ENCODE results near the gene SLA2.

DNA sequence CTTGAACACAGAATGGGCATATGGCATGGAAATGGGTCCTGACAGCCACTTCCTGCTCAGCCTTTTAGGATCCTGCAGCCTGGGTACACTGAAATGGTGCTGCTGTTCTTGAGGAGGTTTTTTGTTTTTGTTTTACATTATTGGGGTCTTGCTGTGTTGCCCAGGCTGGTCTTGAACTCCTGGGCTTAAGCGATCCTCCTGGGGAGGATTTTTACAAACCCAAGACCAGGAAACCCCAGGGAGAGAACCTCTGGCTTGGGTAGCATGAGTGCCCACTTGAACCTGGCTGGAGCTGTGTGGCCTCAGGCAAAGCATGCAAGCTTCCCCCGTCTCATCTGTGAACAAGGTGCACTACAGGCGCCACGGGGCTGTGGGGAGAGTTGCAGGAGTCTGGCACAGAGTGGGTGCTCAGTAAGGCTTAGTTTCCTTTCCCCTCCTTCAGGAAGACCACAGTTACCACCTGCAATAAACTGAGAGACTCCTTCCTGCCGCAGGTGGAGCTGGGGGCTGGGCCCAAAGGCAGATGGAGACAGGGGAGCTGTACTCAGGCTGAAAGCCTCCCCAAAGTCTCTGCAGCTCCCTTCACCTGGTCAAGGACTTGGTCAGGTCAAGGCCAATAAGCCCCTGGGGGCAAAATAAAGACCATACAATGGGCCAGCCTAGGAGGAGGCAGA is 1.8 kb downstream of the SLA2 start:
- TF ChIP-seq, protein P1, sequence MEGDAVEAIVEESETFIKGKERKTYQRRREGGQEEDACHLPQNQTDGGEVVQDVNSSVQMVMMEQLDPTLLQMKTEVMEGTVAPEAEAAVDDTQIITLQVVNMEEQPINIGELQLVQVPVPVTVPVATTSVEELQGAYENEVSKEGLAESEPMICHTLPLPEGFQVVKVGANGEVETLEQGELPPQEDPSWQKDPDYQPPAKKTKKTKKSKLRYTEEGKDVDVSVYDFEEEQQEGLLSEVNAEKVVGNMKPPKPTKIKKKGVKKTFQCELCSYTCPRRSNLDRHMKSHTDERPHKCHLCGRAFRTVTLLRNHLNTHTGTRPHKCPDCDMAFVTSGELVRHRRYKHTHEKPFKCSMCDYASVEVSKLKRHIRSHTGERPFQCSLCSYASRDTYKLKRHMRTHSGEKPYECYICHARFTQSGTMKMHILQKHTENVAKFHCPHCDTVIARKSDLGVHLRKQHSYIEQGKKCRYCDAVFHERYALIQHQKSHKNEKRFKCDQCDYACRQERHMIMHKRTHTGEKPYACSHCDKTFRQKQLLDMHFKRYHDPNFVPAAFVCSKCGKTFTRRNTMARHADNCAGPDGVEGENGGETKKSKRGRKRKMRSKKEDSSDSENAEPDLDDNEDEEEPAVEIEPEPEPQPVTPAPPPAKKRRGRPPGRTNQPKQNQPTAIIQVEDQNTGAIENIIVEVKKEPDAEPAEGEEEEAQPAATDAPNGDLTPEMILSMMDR (IDR thresholded peaks at IDR 0.05; ENCODE audit: insufficient read depth, low read length, poor library complexity, severe bottlenecking), result no peak
- TF ChIP-seq EZH2phosphoT487 (conservative IDR thresholded peaks at IDR 0.05; ENCODE audit: low read length), result no peak

Data from SU-DHL-6 (cell line).